Measurements from ENCODE around the gene RNASEL.

- TF ChIP-seq CTCF (IDR thresholded peaks at IDR 0.05), result no peak
- no peak for TF ChIP-seq POLR2A (IDR thresholded peaks at IDR 0.05)
Observed at GRCh38 chr1:182608845-182609610, 20.0 kb upstream of the RNASEL start.
